Stomach (tissue), 9 donors: ENCODE results near the gene IREB2. TPM values are rescaled to one million over a fixed set of nuclear protein-coding genes. Genes with fewer than 3 reads are reported as not detected.
A peak's percentile ranks its signal among the peaks of the same experiment; 100 is the strongest.
"Not testable (repeated sequence)": the region's sequence is repeated elsewhere in the genome, so short reads cannot be mapped to it uniquely, and the experiment has no call there.

ENCODE experiments used
- DNase-seq, 2 donors: peaks; one replicate each; pipeline versions ENCODE4 v3.0.0 to v3.0.0-alpha.2; 2013 to 2019
- H3K27ac ChIP-seq, 5 donors: fragments of 200-600 bp in 4 of 5; sonication (generic) in 4 of 5; one replicate each; pipeline ENCODE4 v1.5.1; 2013 to 2019; ENCODE audit warnings: mild to moderate bottlenecking in 1 of 5, moderate library complexity in 1 of 5
- H3K27me3 ChIP-seq, 3 donors: fragments of 200-600 bp; sonication (generic); one replicate each; pipeline ENCODE4 v1.5.1; 2017 to 2019; ENCODE audit warnings: mixed run types in 1 of 3
- H3K36me3 ChIP-seq, 4 donors: fragments of 200-600 bp; sonication (generic); 1 replicate in 3 of 4; 2 replicates in 1 of 4; pipeline ENCODE4 v1.5.1; 2016 to 2019
- H3K4me1 ChIP-seq, 4 donors: fragments of 200-600 bp; sonication (generic); one replicate each; pipeline ENCODE4 v1.5.1; 2016 to 2019
- H3K4me3 ChIP-seq, 4 donors: fragments of 200-600 bp; sonication (generic) in 3 of 4; one replicate each; pipeline ENCODE4 v1.5.1; 2016 to 2019; ENCODE audit warnings: mild to moderate bottlenecking in 1 of 4
- H3K9me3 ChIP-seq, 4 donors: fragments of 200-600 bp; sonication (generic); one replicate each; pipeline ENCODE4 v1.5.1; 2016 to 2019
- EP300 ChIP-seq: sonication (generic); formaldehyde crosslinking; IDR thresholded peaks from one replicate; pipeline ENCODE4 v1.6.1; 2017; ENCODE audit warnings: antibody characterized with exemption
- POLR2A ChIP-seq, 4 donors: fragments of 450-650 bp; IDR thresholded peaks; one replicate each; pipeline ENCODE4 v1.6.1; 2016; ENCODE audit warnings: antibody characterized with exemption in 4 of 4, control low read depth in 2 of 4, mild to moderate bottlenecking in 1 of 4, moderate library complexity in 1 of 4
- POLR2AphosphoS5 ChIP-seq, 3 donors: sonication (generic); formaldehyde crosslinking; IDR thresholded peaks; one replicate each; pipeline ENCODE4 v1.6.1; 2016; ENCODE audit warnings: antibody characterized with exemption in 3 of 3
- WGBS, 5 donors: extraction: QIAGEN DNeasy Blood & Tissue Kit in 3 of 5; methylation state at CpG; one replicate each; pipeline versions ENCODE4 v1.1.5 to v1.1.7; 2013 to 2018; 5-methylcytosine and 5-hydroxymethylcytosine counted together
- intact Hi-C: fragments of 100-400 bp; cut with DNase I; formaldehyde crosslinking; loops from one replicate; pipeline ENCODE4 v1.15.1; 2023; ENCODE audit warnings: low total_unique reads
- polyA plus RNA-seq, 3 donors: library from polyadenylated mRNA; stranded (reverse); fragments of 200-250 nt; gene quantifications; one replicate each; pipeline ENCODE4 v1.2.3, GENCODE V29; 2013
- total RNA-seq, 5 donors: library from RNA; depleted of rRNA; stranded (reverse); fragments of >200 nt; gene quantifications; one replicate each; pipeline versions ENCODE4 v1.1.0 to v1.2.3, GENCODE V29; 2014 to 2016
- TF ChIP-seq, protein P1 (sequence below), 7 experiments: fragments of 450-650 bp in 4 of 7; fragments of 200-600 bp in 3 of 7; sonication (generic) in 3 of 7; IDR thresholded peaks; one replicate each; pipeline ENCODE4 v1.5.1; 2016 to 2019; ENCODE audit warnings: antibody characterized with exemption in 7 of 7, control low read depth in 2 of 7, mild to moderate bottlenecking in 1 of 7
- donor health status: healthy with polysubstance abuse.
- donor health status: Bipolar disorder and iron deficiency.
- donor health status: healthy.

The IREB2 gene
- total and polyA plus RNA-seq, 8 donors: 7.0 to 248 (median 67.5) TPM

DNA sequence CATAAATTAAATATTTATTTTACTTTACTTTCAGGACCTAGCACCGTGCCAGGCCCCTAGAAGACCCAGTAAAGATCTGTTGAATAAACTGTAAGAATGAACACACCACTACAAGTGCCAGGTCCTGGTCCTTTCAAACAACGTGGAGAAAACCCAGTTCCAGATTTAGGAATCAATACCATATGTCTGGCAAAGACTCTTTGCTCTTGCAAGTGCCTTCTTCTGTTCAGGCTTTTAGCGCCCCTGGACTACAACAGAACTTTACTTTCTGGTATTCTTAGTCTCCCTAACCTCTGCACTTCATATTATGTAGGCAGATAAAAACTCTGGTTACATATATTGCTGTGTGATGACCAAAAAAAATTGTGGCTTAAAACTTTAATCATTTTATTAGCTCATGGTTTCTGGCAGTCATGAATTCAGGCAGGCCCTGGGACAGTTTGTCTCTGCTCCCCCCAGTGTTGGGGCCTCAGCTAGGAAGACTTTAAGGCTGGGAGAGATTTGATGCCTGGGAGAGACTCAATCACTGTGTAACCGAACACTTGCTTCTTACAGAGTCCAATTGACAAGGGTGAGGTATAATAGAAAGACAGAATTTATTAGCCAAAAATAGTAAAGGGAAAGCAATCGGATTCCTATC, 99.4 kb downstream of the IREB2 start:
- Histone ChIP-seq H3K27ac (no peak overlapping the region), H3K4me3 (no peak overlapping the region), H3K27me3 (no peaks in the 10 kb centered on the region), H3K4me1 (peaks cover 8 to 20% (median 16%) of the 10 kb centered on the region in 4 donors), H3K36me3 (peaks cover 0 to 7% (median 2%) of the 10 kb centered on the region in 4 donors), H3K9me3 (no peaks in the 10 kb centered on the region)
- intact Hi-C loops: no loop called here
- WGBS, 5 donors: 80 to 88% (median 85%) methylated on average over 5 of the region's 5 CpGs
- no peak for DNase-seq
- TF ChIP-seq POLR2A (IDR thresholded peaks at IDR 0.05) (no peak), POLR2AphosphoS5 (IDR thresholded peaks at IDR 0.05) (no peak), EP300 (no peak)
- TF ChIP-seq, protein P1, sequence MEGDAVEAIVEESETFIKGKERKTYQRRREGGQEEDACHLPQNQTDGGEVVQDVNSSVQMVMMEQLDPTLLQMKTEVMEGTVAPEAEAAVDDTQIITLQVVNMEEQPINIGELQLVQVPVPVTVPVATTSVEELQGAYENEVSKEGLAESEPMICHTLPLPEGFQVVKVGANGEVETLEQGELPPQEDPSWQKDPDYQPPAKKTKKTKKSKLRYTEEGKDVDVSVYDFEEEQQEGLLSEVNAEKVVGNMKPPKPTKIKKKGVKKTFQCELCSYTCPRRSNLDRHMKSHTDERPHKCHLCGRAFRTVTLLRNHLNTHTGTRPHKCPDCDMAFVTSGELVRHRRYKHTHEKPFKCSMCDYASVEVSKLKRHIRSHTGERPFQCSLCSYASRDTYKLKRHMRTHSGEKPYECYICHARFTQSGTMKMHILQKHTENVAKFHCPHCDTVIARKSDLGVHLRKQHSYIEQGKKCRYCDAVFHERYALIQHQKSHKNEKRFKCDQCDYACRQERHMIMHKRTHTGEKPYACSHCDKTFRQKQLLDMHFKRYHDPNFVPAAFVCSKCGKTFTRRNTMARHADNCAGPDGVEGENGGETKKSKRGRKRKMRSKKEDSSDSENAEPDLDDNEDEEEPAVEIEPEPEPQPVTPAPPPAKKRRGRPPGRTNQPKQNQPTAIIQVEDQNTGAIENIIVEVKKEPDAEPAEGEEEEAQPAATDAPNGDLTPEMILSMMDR (IDR thresholded peaks at IDR 0.05): no peak

DNA sequence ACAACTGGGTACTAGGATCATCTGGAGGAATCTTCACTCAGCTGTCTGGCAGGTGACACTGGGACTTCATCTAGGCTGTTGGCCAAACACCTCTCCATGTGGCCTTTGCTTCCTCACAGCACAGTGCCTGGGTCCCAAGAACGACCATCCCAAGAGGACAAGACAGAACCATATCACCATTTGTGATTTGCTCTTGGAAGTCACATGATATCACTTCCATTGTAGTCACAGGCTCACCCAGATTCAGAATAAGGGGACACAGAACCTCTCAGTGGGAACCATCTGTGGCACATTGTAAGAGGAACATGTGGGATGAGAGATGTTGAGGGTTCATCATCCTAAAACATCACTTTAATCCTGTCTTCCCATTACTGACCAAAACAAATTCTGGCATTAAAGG, 100.3 kb downstream of the IREB2 start:
- H3K27ac ChIP-seq: no peak overlapping the region
- 62 to 86% (median 80%) methylated on average over 1 of the region's 1 CpG for WGBS, 5 donors
- DNase-seq: no peak

DNA sequence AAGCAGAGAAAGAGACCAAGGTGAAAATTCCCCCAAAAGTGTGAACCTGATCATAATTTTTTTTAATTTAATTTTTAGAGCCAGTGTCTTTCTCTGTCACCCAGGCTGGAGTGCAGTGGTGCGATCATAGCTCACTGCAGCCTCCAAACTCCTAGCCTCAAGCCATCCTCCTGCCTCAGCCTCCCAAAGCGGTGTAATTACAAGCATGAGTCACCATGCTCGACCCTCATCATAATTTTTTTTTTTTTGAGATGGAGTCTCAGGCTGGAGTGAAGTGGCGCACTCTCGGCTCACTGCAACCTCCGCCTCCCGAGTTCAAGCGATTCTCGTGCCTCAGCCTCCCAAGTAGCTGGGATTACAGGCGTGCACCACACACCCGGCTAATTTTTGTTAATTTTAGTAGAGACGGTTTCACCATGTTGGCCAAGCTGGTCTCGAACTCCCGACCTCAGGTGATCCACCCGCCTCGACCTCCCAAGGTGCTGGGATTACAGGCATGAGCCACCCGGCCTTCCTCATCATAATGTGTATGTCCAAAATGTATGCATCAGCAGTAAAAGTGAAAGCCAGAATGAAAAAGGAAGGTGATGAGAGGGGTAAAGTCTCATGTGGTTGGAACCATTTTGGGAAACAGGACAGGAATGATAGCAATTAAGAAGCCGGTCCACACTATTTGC, 101.6 kb downstream of the IREB2 start:
- H3K27me3 ChIP-seq, H3K9me3 ChIP-seq, DNase-seq, intact Hi-C loops: not testable (repeated sequence)
- H3K4me3 ChIP-seq: peak overlapping the region; percentile 69 to 81 (median 72)
- 74 to 79% (median 76%) methylated on average over 18 of the region's 18 CpGs for WGBS, 5 donors
- peaks cover 15 to 31% (median 27%) of the 10 kb centered on the region in 4 donors for H3K4me1 ChIP-seq
- H3K27ac ChIP-seq: peak overlapping the region; percentile 91 to 97 (median 94)
- H3K36me3 ChIP-seq: peaks cover 8 to 25% (median 23%) of the 10 kb centered on the region in 4 donors

More for the DNA sequence above, 100.3 kb downstream of the IREB2 start:
- no peak overlapping the region for H3K4me3 ChIP-seq
- H3K36me3 ChIP-seq: peaks cover 8 to 14% (median 12%) of the 10 kb centered on the region in 4 donors
- intact Hi-C loops: no loop called here
- no peaks in the 10 kb centered on the region for H3K27me3 ChIP-seq
- peaks cover 15 to 30% (median 26%) of the 10 kb centered on the region in 4 donors for H3K4me1 ChIP-seq
- H3K9me3 ChIP-seq: no peaks in the 10 kb centered on the region
- TF ChIP-seq POLR2A (IDR thresholded peaks at IDR 0.05) (no peak), POLR2AphosphoS5 (IDR thresholded peaks at IDR 0.05) (no peak), EP300 (no peak)
- TF ChIP-seq, protein P1 (IDR thresholded peaks at IDR 0.05): no peak

DNA sequence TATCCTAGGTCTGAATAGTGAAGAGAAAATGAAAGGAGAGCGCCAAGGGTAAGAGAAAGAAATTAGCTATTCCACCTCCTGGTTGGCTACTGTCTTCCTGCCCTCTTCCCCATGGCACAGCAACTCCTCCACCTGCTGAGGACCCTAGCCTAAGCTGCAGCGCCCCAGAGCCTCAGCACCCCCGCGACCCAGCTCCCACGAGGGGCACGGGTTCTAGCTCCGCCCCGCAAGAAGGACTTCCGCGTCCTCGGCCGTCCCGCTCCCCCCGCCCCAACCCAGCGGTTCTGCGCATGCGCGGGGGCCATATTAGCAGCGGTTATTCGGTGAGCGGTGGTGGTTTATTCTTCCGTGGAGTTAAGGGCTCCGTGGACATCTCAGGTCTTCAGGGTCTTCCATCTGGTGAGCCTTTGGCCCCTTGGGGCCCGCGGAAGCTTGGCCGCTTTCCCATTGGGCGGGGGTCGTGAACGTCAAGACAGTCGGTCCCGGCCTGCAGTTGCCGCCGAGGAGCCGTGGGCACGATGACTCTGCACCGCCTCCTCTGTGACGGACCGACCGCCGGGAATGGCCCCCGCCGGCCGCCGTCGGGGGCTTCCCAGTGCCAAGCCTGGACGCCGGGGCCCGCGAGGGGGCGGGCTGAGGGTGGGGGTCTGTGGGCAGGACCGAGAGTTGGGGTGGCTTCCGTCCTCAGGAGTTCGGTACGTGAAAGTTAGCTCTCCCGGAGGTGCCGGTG, 102.3 kb downstream of the IREB2 start, which contains the start of gene PSMA4:
PSMA4 (plus strand) TSS at position 304 of the 730 bp plus-strand sequence. CDS start 1,484 bp downstream, outside the sequence.
- TF ChIP-seq EP300 (no peak), POLR2AphosphoS5 (IDR thresholded peaks at IDR 0.05) (peak; percentile 39 to 93 (median 88)), POLR2A (IDR thresholded peaks at IDR 0.05) (peak in 2 of 4 donors; percentile 34 to 43)
- TF ChIP-seq, protein P1 (IDR thresholded peaks at IDR 0.05): peak in 1 of 7 experiments; percentile 12
- no peaks in the 10 kb centered on the region for H3K27me3 ChIP-seq
- DNase-seq: peak; percentile 94 to 97
- peaks cover 15 to 31% (median 27%) of the 10 kb centered on the region in 4 donors for H3K4me1 ChIP-seq
- H3K9me3 ChIP-seq: no peaks in the 10 kb centered on the region
- intact Hi-C loops: no loop called here
- 0 to 1% (median 0%) methylated on average over 12 to 56 of the region's 56 CpGs for WGBS, 5 donors
- H3K4me3 ChIP-seq: peak within 1 kb of the TSS; percentile 69 to 81 (median 72)
- H3K36me3 ChIP-seq: peaks cover 13 to 32% (median 30%) of the 10 kb centered on the region in 4 donors
- H3K27ac ChIP-seq: peak within 1 kb of the TSS; percentile 91 to 97 (median 94)
